ENCODE measurements around the gene CCDC134.

- TF ChIP-seq ESRRG (CRISPR knock-in tag; IDR thresholded peaks at IDR 0.05) (no peak), OSR1 (CRISPR knock-in tag; IDR thresholded peaks at IDR 0.05) (no peak), TSHZ2 (CRISPR knock-in tag; IDR thresholded peaks at IDR 0.05) (no peak), ARNTL (CRISPR knock-in tag; IDR thresholded peaks at IDR 0.05; ENCODE audit: borderline replicate concordance, low read depth) (no peak), CREB5 (CRISPR knock-in tag; IDR thresholded peaks at IDR 0.05; ENCODE audit: low read depth) (no peak), GLIS3 (CRISPR knock-in tag; IDR thresholded peaks at IDR 0.05) (no peak)
These were observed 42.2 kb upstream of the CCDC134 start for GRCh38 chr22:41758231-41758630.
